Measurements from ENCODE around the gene ANKS1B.

ANKS1B gene

DNA sequence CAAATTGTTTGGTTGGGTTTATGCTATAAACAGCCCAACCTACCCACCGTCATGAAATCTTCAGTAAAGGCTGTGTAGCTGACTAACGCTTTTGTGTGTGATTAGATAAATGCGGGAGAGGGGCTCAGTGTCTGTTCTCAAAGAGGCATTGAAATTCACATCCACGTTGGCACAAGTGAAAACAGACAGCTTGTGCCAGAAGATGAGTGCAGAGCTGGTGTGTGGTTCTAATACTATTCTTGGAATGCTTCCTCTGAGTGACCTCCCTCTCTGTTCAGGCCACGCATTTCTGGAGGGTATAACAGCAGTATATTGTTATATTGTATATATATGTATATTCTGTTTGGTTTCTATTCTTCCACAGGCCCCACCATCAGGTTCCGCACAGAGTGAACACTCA, 1075.9 kb downstream of the ANKS1B start:
- no peak for DNase-seq

DNA sequence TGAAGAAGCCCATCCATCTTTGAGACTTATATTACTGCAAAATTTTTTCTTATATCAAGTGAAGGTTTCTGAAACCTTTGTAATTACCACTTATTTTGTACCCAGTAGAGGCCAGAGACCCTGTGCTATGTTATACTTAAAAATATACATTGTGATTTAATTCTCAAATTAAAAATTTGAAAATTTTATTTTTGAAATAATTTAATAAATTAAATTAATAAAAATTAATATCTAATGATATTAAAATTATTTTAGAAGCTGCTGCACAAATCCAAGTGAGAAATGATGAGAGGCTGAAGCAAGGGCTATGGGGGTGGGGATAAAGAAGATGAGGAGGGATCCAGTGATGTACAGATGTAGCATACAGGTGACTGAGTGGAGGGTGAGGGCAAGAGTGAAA, 1080.9 kb downstream of the ANKS1B start:
- no peak for DNase-seq

DNA sequence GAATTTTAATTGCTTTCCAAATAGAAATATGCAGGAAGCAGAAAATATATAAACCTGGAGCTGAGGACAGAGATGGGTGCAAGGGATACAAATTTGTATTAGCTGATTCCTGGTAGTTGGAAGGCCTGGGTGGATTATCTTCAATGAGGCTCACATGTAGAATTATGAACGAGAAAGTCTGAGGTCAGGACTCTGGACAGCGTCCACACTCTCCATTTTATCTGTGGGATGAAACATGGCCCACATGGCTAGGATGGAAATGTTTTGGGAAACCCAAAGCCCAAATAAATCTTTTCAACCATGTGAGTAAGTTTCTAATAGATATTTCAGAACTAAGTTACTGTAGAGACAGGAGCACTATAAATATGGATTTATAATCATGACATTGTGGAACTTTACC, 1083.5 kb downstream of the ANKS1B start:
- DNase-seq: no peak

DNA sequence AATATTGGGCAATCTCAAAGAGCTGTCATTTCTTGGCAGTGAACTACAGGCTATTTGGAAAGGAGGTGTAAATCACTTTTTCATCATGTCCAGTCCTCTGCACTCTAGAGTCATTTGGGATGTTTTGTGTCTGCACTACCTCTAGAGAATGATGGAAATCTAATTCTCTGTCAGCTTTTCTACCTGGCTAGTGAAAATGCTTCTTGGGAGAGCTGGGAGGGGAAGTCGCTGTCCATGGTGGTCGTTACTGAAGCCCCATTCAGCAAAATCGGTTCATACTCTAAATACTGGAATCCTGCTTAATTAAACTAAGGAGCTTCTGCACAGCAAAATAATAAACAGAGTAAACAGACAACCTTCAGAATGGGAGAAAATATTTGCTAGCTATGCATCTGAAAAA, 1087.8 kb downstream of the ANKS1B start:
- DNase-seq: no peak

DNA sequence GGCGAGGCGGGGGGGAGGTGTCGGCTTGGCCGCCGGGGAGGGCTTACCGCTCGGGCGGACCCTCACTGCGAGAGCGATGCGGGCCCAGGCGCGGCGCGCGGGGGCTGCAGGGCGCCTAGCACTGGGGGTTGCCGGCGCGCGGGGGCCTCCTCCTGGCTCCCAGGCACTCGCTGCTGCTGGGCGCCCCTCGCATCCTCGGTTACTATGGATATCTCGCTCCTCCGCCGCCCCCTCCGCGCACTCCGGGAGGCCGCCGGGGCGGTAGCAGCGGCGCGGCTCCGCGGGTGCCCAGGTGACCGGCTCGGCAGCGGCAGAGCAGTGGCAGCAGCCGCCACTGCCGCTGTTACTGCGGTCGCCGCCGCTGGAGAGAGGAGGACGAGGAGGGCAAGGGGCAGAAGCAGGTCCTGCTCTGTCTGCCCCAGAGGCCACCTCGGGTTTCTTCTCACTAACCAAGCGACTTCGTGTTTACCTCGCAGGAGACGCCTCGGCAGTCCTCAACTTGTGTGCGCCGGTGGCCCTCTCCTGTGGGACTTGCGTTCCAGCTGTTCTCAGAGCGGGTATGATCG, 1089.6 kb downstream of the ANKS1B start:
- no peak for DNase-seq

DNA sequence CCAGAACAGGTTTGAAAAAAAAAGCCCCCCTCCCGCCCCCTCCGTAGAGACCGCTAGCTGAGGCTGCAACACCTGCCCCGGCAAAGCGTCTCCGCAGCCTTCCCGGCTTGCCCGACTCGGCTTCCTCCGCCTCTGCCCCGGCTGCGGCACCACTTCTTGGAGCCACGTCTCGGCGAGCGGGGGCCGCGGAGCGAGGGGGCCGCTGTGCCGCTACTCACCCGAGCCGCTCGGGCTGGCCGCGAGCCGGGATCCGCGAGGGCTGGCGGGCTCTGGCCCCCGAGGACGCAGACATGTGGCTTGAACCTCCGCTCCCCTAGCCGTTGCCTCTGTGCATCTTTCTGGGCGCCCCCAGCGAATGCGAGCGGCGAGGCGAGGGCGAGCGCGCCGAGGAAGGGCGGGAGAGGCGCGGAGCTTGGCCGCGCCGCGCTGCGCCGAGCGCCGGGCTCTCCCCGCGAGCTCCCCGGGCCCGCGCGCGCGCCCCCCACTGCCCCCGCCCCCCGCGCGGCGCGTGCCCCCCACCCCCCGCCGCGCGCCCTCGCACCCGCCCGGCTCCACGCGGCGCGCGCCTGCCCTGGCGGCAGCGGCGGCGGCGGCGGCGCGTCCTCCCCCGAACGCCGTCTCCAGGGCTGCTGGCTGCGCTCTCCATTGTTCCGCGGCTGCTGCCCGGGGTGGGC, 1090.2 kb downstream of the ANKS1B start:
- DNase-seq: no peak

DNA sequence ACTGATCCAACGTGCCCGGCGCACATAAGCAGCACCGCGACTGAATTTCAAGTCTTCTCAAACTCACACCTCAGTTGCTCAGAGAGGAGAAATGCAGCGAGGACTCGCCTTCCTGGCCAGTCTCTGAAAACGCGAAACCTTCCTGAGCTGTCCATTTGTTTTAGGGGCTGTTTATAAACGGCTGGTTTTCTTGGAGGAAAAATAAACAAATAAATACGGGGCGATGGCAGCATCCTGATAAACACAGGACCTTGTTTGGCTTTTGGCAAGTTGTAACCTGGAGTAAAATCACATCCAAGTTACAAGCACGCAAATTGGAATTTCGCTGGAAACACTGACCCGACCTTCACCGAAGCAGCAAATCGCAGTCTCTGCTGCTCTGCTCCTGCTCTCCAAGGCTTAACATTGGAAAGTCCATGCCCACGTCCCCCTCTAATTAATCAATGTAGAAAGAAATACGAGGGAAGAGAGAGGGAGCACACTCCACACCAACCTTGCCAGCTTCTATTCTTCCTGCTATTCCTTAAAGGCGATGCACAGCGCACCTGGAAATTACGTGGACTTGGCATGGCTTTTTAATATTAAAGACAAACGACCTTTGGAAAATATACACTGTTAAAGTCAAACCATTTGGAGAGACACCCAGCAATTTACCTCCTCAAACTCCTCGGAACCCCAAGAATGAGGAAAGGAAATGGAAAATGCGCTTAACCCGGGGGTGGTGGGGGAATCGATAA, 1090.9 kb downstream of the ANKS1B start:
- no peak for DNase-seq

DNA sequence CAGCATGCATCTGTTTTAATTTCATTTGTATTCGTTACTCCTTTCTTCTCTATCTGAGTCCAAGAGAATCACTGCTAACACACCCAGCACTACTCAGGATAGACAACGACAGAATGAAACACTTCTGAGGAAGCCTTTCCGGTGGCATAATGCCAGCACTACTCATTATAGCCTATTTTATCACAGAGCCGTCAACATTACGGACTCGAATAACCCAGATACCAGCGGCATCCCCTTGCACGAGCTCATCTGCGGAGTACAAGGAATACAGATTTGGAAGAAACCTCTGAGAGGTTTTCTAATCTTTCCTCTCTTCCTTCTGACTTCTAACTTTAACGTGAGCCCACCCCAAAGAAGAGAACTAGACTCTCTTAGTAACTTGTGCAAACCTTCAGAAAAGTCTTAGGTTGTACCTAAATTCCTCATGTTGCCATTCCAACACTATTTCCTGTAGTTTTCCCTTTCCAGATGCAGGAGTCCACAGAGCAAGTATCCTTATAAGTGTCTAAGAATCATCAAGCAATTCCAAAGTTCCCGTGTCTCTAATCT, 1091.5 kb downstream of the ANKS1B start:
- no peak for DNase-seq

DNA sequence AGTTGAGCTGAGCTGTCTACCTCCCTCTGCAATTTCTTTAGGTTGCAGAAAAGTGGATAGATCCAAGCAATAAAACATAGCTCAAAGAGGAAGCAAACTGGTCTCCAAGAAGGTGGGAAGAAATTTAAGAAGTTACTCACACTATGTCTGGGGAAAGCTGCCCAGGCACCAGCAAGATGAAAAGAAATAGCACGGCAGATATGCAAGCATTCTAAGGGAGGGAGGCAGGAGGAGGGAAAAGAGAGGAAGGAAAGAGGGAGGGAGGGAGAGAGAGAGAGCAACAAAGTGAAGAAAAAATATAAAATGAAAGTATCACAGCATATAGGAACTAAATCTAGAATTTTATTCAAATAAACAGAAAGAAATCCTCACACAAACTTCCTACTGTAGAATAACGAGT, 1099.0 kb downstream of the ANKS1B start:
- no peak for DNase-seq

DNA sequence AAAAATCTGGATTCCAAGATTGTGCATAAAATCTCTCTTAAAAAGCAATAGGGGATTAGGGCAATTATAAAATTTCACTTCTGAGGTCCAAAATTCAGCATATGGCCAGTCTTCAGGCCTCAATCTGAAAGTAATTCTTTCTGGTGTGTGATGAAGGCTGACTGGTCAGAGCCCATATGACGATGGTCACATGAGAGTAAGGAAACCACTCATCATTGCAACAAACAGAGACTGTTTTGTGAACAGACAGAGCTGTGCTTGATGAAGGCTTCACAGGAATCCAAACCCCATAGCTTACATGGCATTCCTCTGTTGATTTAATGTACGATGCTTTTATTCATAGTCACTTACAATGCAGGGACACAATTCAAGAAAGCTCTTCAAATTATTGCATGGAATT, 1101.5 kb downstream of the ANKS1B start:
- DNase-seq: no peak

DNA sequence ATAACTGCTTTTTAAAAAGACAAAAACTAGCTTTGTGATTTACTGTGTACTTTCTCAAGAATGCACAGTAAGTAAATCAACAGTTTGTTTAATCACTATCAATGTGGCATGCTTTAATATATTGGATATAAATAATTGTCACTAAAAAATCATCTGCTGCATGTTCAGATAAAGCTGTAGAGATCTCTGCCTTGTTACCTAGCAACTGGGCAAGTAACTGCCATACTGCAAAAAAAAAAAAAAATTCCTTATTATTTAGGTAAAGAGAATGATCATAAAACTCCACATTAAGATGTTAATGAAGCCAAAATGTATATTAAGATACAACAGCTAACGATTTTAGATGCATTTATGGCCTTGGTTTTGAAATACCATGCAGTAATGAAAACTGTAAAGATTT, 1102.2 kb downstream of the ANKS1B start:
- DNase-seq: no peak

DNA sequence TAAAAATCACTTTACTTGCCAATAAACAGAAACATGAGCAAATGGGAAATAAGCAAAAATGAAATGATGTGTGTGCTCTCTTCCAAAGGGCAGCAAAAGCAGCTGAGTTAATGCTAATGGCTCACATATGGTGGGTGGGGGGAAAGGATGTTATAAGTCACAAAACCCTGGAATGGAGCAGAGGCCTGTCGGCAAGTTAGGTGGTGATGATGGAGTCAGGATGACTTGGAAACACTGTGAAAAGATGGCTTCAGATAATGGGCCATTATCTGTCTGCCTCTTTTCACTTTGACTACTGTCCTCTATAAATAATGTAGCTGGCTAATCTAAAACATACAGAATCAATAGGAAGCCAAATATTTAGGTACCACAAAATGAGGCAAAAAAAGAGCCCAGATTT, 1111.0 kb downstream of the ANKS1B start:
- no peak for DNase-seq

DNA sequence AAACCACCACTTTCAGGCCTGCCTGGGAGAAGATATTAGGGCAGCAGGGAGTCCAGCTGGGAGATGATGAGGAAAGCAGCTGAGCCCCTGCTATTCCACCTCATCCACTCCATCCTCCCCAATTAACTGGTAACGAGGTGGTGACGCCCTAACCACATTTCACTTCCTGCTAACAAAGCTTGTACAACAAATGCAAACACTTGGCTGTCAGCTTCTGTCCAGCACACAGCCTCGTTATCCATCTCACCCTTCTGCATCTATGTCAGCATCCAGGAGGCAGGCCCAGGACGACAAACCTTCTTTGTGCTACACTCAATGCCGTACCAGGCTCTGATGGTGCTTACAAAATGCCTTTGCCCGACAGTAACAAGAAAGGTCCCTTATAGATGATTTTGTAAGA, 1114.2 kb downstream of the ANKS1B start:
- no peak for DNase-seq

DNA sequence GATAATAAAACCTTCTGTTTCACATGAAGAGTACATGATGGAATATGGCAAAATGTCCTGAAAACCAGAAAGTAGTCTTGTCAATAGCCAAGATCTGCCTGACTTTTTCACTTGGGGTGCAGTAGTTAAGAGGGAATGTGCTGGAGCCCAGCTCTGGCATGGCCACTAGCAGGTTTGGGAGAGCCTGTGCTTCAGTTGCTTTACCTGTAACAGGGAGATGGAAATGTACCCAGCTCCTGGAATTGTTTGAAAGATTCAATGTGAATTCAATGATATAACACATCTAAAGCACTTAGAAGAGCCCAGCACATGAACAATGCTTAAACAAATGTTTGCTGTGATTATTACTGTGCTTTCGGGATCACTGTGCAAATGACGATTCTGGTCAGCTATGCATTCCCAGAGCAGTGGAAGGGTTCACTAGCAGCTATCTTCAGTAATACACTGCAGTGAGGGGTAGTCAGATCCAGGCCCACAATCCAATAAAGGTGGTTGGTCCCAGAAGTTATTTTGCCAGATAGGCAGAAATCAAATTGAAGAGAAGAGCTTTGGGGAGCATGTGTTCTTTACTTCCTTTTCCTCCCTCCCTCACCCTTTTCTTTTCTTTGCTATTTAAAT, 1114.7 kb downstream of the ANKS1B start:
- no peak for DNase-seq

DNA sequence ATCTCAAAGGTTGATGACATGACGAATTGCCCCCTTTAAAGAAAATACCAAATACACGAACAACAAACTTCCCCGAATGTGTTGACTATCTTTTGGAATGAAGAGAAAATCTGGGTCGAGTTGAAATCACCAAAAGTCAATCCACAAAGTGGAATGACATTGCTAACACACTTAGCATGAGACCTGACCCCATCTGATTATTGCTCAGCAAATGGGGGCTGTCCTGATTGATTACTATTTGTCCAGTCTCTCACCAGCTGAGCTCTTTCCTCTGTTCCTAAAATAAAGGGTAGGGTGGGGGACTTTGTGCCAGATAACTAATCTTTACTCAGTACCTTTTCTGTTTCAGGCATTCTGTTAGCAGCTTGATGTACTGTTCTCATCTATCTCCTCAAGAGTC, 1116.2 kb downstream of the ANKS1B start:
- DNase-seq: no peak

DNA sequence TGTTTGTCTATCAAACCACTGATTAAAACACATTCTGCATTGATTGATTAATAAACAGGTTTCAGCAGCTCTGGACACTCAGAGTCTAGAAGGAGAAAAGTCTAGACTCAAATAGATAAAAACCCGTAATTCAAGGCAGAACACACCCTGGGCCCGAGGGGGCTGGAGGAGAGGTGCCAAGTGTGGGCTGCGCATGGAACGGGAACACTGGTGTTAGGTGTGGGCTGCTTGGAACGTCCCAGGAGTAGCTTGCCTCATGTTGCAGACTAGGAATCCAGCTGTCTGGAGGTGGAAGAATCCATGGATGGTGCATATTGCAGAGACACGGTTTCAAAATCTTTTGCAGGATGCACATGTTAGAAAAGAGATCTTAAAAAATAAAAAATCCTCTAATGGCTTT, 1116.7 kb downstream of the ANKS1B start:
- DNase-seq: no peak

DNA sequence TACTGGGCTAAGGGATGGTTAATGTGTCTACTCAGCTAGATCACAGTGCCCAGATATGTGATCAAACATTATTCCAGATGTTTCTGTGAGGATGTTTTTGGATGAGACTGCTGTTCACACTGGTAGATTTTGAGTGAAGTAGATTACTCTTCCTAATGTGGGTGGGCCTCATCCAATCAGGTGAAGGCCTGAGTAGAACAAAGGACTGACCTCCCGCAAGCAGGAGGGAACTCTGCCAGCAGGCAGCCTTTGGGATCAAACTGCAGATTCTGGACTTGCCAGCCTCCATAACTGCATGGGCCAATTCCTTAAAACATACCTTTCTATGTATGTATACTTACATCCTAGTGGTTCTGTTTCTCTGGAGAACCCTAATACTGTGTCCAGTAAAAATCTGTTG, 1120.4 kb downstream of the ANKS1B start:
- no peak for DNase-seq

DNA sequence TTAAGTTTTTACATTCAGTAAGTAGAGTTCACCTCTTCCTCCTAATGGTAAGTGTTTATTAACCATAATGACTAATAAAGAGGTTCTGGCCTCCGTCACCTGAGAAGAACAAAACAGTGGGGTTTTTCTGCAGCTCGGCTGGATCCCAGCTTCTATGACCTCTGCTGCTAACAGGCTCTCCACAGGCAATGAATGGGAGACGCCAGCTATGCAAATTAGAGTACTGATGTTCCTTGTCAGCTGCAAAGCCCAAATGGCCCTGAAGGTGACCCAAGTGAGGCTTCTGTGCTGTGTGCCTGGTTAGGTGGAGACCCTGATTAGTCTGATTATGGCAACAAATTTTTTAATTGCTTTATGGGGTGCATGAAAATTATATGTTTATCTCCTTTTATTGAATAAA, 1121.6 kb downstream of the ANKS1B start:
- DNase-seq: no peak

DNA sequence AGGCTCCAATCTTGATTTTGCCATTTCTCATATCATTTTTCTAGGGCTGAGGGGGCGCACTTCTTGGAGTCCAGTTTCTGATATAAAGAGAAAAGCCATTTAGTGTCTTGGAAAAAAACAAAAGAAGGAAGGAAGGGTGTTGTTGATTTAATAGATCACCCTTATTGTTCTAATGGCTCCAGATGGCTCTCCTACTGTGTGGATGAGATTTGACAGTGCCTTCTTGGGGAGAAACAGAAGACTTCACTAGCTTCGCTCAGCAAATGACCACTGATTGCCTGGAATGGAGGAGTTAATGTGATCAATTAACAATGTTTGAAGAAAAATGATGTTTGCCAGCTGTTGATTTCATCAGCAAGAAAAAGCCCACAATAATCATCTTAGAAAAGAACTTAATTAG, 1123.5 kb downstream of the ANKS1B start:
- DNase-seq: no peak

DNA sequence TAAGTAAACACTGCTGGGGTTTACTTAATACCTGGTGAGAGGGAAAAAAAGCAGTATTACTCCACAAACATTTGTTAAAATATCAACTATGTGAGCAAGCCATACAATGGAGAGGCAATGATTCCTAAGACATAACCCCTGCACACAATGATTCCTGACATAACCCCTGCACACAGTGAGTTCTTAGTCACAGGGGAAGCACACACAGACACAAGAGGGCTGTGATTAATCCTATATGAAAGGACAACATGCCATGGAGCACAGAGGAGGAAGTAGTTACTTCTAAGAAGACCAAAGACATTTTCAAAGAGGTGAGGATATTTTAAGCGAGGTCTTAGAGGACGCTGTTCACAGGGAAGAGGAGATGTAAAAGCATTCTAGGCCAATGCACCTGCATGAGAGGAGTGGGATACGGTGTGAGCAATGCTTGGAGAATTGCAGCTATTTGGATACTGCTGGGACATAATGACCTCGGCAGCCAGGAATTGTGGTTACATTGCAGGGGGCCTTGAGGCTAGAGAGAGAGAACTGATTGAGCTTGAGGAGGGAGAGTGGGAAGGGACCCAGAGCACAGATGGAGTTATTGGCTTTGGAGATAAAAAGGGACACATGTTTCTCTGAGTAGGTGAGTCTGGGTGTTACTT, 1127.7 kb downstream of the ANKS1B start:
- DNase-seq: no peak

DNA sequence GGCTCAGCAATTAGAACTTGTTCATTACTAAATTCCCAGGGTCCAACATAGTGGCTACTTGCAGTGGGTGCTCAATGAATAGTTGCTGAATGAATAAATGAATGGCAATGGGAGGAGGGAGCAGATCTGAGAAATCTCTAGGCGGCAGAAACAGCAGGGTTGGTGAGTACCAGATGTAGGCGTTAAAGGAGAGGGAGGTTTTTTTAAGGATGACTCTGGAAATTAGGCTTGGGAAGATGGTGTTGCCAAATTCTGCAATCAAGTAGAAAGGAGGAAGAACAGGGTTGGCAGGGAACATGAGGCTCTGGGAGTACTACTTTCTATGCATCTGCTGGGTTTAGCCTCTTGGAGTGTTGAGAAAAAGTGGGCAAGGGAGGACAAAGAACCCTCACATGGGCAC, 1132.6 kb downstream of the ANKS1B start:
- DNase-seq: no peak

DNA sequence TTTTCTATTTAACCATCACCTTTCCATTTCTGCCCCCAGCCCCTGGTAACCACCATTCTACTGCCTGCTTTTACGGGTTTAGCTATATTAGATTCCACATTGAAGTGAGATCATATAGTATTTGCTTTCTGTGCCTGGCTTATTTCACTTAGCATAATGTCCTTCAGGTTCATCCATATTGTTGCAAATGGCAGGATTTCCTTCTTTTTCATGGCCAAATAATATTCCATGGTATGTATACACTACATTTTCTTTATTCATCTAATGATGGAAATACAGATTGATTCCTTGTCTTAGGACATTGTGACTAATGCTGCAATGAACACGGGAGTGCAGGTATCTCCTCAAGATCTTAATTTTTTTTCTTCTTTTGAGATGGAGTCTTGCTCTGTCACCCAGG, 1137.5 kb downstream of the ANKS1B start:
- DNase-seq: no peak

DNA sequence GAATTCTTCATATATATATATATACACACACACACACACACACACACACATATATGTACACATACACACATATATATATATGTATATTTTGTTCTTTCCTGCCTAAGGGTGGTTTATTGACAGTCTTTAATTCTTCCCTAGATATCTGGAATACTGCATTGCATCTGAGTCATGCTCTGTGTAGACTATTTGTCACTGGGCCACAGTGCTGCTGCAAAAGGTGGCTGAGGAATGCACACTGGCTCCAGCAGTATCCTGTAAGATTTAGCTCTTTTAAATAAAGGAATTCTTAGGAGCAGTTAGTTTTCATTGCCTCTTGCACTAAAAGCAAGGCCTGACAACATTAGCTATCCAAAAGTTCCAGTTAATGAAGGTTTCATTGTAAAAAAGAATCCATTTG, 1138.8 kb downstream of the ANKS1B start:
- DNase-seq: no peak
